OCI-M2 (cell line): ENCODE data around the gene NBEAL2.

Experiments used
- DNase-seq: peaks from one replicate; lab custom pipeline; 2025; ENCODE audit not compliant: unreplicated experiment; lab: John Stamatoyannopoulos, UW

Gene NBEAL2

GRCh38 chr3:46944191-46944590 lies 35.3 kb upstream of the NBEAL2 start:
- no peak for DNase-seq

- no peak for DNase-seq
Observed at GRCh38 chr3:46946416-46946815, 33.0 kb upstream of the NBEAL2 start.

GRCh38 chr3:46946856-46947545 lies 32.5 kb upstream of the NBEAL2 start:
- DNase-seq: no peak

- no peak for DNase-seq
Observed at GRCh38 chr3:46947546-46947901, 31.9 kb upstream of the NBEAL2 start.

GRCh38 chr3:46947981-46948791 lies 31.3 kb upstream of the NBEAL2 start:
- no peak for DNase-seq

- no peak for DNase-seq
Observed at GRCh38 chr3:46948830-46949671, 30.4 kb upstream of the NBEAL2 start.

- DNase-seq: no peak
Observed at GRCh38 chr3:46950177-46950576, 29.3 kb upstream of the NBEAL2 start.

GRCh38 chr3:46950650-46951241 lies 28.7 kb upstream of the NBEAL2 start:
- no peak for DNase-seq

- DNase-seq: no peak
Observed at GRCh38 chr3:46952813-46953212, 26.7 kb upstream of the NBEAL2 start.

GRCh38 chr3:46953234-46954010 lies 26.0 kb upstream of the NBEAL2 start:
- no peak for DNase-seq

GRCh38 chr3:46954178-46954577 lies 25.3 kb upstream of the NBEAL2 start:
- DNase-seq: no peak

- no peak for DNase-seq
Observed at GRCh38 chr3:46955157-46955556, 24.3 kb upstream of the NBEAL2 start.

- no peak for DNase-seq
Observed at GRCh38 chr3:46955801-46956259, 23.6 kb upstream of the NBEAL2 start.

- no peak for DNase-seq
Observed at GRCh38 chr3:46957092-46957820, 22.2 kb upstream of the NBEAL2 start.

GRCh38 chr3:46958467-46959160 lies 20.9 kb upstream of the NBEAL2 start:
- no peak for DNase-seq

GRCh38 chr3:46959161-46959511 lies 20.3 kb upstream of the NBEAL2 start:
- DNase-seq: no peak

GRCh38 chr3:46960081-46960701 lies 19.3 kb upstream of the NBEAL2 start:
- DNase-seq: no peak

- no peak for DNase-seq
Observed at GRCh38 chr3:46960835-46961234, 18.6 kb upstream of the NBEAL2 start.

- no peak for DNase-seq
Observed at GRCh38 chr3:46962427-46962826, 17.0 kb upstream of the NBEAL2 start.
